ENCODE data around the gene RAB44.

The RAB44 gene

DNA sequence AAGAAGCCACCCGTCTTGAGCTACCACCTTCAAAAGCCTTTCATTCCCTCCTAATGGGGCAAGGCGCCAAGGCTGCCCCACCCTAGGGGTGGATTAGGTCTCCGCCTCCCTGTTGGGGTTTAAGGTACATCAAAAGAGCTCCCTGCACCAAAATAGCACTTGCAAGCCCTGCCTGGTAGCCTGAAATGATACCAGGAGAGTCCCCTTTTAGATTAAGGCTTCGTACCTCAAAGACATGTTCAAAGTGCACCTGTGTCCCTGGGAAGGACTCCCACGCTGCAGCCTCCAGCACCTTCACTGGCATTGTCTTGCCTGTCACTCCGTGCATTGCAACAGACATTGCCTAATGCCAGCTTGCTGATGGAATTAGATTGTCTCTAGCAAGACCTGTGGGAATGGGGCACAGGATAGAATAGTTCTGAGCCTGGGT is 34.8 kb upstream of the RAB44 start:
- Mint-ChIP-seq H3K27me3 (peaks cover 6% of the 10 kb centered on the region), H3K36me3 (no peaks in the 10 kb centered on the region), H3K4me1 (ENCODE audit: low read depth) (peaks cover 17% of the 10 kb centered on the region), H3K4me3 (no peak overlapping the region), H3K27ac (no peak overlapping the region), H3K9me3 (ENCODE audit: low read depth) (no peaks in the 10 kb centered on the region)

DNA sequence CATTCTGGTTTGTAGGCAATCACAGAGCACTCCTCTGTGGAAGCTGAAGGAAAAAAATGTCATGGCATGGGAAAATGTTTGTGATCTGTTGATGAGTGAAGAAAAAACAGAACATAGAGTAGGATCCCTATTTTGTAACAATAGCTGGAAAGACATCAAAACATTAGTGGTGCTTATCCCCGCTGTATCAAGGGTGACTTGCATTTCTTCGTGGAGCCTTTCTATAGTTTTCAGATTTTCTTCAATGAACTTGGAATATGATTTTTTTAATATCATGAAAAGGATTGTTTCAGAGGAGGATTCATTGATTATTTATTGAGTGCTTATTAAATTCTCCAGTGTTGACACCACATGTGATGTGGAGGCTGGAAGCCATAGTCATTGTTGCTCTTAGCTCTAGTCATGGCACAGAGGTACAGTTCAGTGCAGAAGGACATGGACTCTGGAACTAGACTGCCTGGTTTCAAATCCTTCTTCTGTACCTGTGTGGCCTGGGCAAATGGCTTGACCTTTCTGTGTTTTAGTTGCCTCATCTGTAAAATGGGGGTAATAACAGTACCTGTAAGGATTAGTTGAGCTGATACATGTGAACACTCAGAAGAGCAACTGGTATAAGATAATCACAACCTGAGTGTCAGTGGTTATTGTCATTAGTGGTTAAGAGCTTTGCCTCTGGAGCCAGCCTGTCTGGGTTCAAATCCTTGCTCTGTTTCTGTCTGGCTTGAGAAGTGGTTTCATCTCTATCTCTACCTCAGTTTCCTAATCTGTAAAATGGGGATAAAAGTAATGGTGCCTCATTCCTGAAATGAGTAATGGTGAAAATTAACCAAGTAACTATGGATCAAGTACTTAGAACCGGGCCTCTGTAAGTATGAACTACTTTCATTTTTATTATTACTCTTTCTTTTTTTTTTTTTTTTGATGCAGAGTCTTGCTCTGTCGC is 33.9 kb upstream of the RAB44 start:
- Mint-ChIP-seq H3K4me1 (ENCODE audit: low read depth) (peaks cover 17% of the 10 kb centered on the region), H3K4me3 (no peak overlapping the region), H3K27me3 (peaks cover 4% of the 10 kb centered on the region), H3K9me3 (ENCODE audit: low read depth) (no peaks in the 10 kb centered on the region), H3K36me3 (no peaks in the 10 kb centered on the region), H3K27ac (no peak overlapping the region)

DNA sequence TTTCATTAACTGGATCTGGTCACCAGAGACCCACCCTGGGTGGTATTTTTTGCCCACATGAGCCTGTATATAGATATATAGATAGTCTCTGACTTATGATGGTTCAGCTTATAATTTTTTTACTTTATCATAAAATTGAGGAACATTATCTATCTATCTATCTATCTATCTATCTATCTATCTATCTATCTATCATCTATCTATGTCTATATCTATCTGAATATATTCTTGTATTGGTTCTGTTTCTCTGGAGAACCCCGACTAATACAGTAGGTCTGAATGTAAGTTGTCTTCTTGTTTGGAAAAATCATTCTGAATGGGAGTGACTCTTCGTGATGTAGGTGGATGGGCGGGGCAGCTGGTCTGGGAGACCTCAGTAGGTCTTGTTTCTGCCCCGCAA is 32.4 kb upstream of the RAB44 start:
- H3K27ac Mint-ChIP-seq: peak overlapping the region; percentile 13
- H3K9me3 Mint-ChIP-seq (ENCODE audit: low read depth): no peaks in the 10 kb centered on the region
- no peaks in the 10 kb centered on the region for H3K36me3 Mint-ChIP-seq
- peaks cover 17% of the 10 kb centered on the region for H3K4me1 Mint-ChIP-seq (ENCODE audit: low read depth)
- no peak overlapping the region for H3K4me3 Mint-ChIP-seq
- no peaks in the 10 kb centered on the region for H3K27me3 Mint-ChIP-seq

DNA sequence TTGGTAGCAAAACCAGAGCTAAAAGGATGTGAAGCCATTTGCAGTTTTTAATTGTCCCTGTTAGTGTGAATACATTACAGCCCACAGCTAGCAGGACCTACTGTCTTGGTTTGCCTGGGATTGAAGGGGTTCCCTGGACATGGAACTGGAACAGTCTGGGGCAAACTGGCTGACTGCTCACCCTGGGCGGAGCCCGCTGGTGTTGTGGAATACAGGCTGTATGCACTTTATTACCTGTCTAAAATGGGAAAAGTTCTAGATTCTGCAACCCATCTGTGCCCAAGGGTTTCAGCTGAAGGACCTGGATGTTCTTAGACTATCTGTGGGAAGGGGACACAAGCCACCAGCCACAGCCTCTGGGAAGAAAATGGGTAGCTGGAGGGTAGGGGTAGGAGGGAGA is 31.3 kb upstream of the RAB44 start:
- Mint-ChIP-seq H3K36me3 (no peaks in the 10 kb centered on the region), H3K4me3 (no peak overlapping the region), H3K27me3 (no peaks in the 10 kb centered on the region), H3K9me3 (ENCODE audit: low read depth) (no peaks in the 10 kb centered on the region), H3K27ac (no peak overlapping the region), H3K4me1 (ENCODE audit: low read depth) (peaks cover 17% of the 10 kb centered on the region)

DNA sequence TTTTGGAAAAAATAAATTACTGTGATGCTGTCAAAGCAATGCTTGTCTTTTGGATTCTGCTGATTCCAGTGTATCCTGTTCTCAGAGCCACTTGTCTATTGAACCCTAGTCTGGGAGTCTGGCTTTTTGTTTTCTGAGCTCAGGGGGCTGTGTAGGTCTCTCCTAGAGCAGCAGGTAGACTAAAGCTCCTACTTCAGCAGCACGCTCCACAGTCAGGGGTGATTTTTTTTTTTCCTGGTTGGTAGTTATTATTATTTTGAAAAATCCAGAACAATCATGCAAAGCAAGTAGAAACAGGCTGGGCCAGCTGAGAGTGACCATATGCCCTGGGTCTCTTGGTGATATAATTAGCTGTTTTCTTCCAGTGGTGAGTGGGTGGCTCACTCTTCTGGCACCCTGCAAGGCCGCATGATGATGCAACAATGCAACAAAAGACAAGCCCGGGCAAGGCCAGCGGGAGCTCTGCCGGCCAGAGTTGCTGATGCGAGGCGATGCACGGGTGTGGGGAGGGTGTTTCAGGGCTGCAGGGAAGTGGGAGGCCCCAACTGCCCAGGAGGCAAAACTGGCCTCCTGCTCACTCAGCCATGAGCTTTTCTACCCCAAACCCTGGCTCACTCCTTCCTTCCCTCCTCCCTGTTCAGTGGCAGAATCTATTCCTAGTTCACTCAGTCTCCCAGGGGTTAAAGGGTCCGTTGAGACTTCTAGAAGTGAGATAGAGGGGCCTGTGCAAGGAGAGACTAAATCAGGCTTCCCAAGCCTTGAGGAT is 30.6 kb upstream of the RAB44 start:
- Mint-ChIP-seq H3K36me3 (no peaks in the 10 kb centered on the region), H3K4me3 (no peak overlapping the region), H3K27me3 (no peaks in the 10 kb centered on the region), H3K4me1 (ENCODE audit: low read depth) (peaks cover 16% of the 10 kb centered on the region), H3K9me3 (ENCODE audit: low read depth) (no peaks in the 10 kb centered on the region), H3K27ac (no peak overlapping the region)

DNA sequence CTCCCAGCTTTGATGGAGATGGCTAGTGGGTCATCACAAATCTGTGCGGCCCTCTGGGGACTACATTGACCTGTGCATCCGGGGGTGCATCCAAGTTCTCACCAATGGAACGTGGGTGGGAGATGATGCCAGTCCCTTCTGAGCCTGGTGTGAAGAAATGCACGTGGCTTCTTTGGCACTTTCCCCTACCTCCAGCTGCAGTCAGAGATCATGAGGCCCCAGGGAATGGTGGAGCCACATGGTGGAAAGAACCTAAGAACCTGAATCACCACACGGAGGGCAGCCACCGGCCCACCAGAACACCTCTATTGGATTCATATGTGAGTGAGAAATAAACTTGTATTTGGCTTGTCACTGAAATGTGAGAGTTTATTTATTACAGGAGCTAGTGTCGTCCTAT is 29.0 kb upstream of the RAB44 start:
- peaks cover under 1% of the 10 kb centered on the region for H3K4me1 Mint-ChIP-seq (ENCODE audit: low read depth)

DNA sequence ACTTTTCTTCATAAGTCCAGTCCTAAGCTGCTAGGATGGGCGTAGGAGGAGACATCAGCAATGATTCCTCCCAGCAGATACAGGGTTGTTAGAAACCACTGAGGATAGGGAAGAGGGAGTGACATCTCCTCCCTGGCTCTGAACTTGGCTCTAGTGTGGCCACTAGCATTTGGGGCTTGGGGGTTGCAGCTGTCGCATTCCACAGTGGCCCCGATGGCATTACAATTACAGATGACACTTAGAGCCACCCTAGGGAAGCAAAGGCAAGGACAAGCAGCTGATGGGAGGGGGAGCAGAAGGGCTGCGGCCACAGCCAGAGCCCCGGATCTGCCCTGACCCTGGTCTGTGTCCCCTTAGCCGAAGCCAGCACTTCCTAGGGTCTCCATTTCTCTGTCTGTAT is 28.6 kb upstream of the RAB44 start:
- H3K36me3 Mint-ChIP-seq: no peaks in the 10 kb centered on the region
- no peak overlapping the region for H3K4me3 Mint-ChIP-seq
- no peak overlapping the region for H3K27ac Mint-ChIP-seq
- no peaks in the 10 kb centered on the region for H3K27me3 Mint-ChIP-seq
- H3K9me3 Mint-ChIP-seq (ENCODE audit: low read depth): no peaks in the 10 kb centered on the region
- no peaks in the 10 kb centered on the region for H3K4me1 Mint-ChIP-seq (ENCODE audit: low read depth)

More for the DNA sequence above, 29.0 kb upstream of the RAB44 start:
- Mint-ChIP-seq H3K27me3 (no peaks in the 10 kb centered on the region), H3K27ac (no peak overlapping the region), H3K4me3 (no peak overlapping the region), H3K36me3 (no peaks in the 10 kb centered on the region), H3K9me3 (ENCODE audit: low read depth) (no peaks in the 10 kb centered on the region)

DNA sequence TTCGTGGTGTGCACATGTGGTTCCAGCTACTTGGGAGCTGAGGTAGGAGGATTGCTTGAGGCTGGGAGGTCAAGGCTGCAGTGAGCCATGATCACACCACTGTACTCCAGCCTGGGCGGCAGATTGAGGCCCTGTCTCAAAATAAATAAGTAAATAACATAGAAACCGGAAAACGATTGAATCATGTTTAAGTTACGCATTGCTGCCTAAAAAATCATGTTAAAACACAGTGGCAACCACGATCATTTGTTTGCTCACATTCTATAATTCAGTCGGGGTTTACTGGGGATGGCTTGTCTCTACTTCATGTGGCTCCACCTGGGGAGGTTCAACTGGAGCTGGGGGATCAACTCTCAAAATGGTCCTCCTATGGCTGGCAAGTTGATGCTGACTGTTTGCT is 27.4 kb upstream of the RAB44 start:
- no peak overlapping the region for H3K4me3 Mint-ChIP-seq
- H3K36me3 Mint-ChIP-seq: no peaks in the 10 kb centered on the region
- no peaks in the 10 kb centered on the region for H3K27me3 Mint-ChIP-seq
- H3K27ac Mint-ChIP-seq: no peak overlapping the region
- H3K4me1 Mint-ChIP-seq (ENCODE audit: low read depth): peaks cover 1% of the 10 kb centered on the region
- no peaks in the 10 kb centered on the region for H3K9me3 Mint-ChIP-seq (ENCODE audit: low read depth)

DNA sequence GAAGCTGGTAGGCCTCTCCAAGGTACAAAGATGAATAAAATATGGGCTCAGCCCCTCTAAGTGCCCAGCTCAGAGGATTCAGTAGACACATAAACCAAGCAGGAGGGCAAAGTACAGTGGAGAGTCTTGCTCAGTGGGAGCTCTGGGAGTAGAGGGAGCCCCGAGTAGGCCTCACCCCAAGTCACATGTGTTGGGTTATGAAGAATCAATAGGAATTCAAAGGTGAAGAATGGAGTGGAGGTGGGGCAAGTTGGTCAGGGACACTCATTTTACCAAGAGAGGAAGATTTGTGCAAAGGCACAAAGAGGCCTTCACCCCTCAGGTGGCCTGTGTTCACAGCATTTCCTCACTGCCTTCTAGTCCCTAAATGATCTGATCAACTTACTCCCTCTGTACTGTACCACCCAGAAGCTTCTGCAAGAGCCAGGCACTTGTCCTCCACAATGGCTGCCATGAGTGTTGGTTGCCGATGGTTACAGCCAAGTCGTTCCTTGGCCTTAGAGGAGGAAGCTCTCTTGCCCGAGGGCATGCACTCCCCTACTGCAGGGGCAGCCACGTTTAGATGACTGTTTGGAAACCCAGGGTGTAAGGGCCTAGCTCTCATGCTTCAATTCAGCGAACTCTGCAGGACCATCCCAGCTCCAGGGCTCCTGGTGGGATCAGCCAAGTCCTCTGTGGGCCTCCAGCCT is 25.8 kb upstream of the RAB44 start:
- Mint-ChIP-seq H3K4me1 (ENCODE audit: low read depth) (peaks cover 6% of the 10 kb centered on the region), H3K27ac (no peak overlapping the region)

DNA sequence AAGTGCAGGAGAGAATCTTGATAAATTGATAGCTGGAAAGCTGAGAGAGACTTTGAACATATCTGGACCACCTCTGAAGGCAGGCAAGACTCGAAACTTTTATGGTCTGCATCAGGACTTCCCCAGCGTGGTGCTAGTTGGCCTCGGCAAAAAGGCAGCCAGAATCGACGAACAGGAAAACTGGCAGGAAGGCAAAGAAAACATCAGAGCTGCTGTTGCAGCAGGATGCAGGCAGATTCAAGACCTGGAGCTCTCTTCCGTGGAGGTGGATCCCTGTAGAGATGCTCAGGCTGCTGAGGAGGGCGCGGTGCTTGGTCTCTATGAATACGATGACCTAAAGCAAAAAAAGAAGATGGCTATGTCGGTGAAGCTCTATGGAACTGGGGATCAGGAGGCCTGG is 23.7 kb upstream of the RAB44 start:
- Mint-ChIP-seq H3K27me3 (no peaks in the 10 kb centered on the region), H3K27ac (no peak overlapping the region), H3K4me3 (no peak overlapping the region), H3K9me3 (ENCODE audit: low read depth) (no peaks in the 10 kb centered on the region), H3K4me1 (ENCODE audit: low read depth) (peaks cover 19% of the 10 kb centered on the region), H3K36me3 (no peaks in the 10 kb centered on the region)

More for the DNA sequence above, 25.8 kb upstream of the RAB44 start:
- Mint-ChIP-seq H3K36me3 (no peaks in the 10 kb centered on the region), H3K27me3 (no peaks in the 10 kb centered on the region), H3K9me3 (ENCODE audit: low read depth) (no peaks in the 10 kb centered on the region), H3K4me3 (no peak overlapping the region)

DNA sequence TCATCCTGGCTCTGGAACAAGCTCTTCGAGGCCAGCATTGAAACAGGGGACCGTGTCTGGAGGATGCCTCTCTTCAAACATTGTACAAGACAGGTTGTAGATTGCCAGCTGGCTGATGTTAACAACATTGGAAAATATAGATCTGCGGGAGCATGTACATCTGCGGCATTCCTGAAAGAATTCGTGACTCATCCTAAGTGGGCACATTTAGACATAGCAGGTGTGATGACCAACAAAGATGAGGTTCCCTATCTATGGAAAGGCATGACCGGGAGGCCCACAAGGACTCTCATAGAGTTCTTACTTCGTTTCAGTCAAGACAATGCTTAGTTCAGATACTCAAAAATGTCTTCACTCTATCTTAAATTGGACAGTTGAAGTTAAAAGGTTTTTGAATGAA is 22.7 kb upstream of the RAB44 start:
- no peak overlapping the region for H3K27ac Mint-ChIP-seq
- peaks cover 19% of the 10 kb centered on the region for H3K4me1 Mint-ChIP-seq (ENCODE audit: low read depth)
- H3K27me3 Mint-ChIP-seq: no peaks in the 10 kb centered on the region
- no peaks in the 10 kb centered on the region for H3K36me3 Mint-ChIP-seq
- H3K9me3 Mint-ChIP-seq (ENCODE audit: low read depth): no peaks in the 10 kb centered on the region
- H3K4me3 Mint-ChIP-seq: no peak overlapping the region

DNA sequence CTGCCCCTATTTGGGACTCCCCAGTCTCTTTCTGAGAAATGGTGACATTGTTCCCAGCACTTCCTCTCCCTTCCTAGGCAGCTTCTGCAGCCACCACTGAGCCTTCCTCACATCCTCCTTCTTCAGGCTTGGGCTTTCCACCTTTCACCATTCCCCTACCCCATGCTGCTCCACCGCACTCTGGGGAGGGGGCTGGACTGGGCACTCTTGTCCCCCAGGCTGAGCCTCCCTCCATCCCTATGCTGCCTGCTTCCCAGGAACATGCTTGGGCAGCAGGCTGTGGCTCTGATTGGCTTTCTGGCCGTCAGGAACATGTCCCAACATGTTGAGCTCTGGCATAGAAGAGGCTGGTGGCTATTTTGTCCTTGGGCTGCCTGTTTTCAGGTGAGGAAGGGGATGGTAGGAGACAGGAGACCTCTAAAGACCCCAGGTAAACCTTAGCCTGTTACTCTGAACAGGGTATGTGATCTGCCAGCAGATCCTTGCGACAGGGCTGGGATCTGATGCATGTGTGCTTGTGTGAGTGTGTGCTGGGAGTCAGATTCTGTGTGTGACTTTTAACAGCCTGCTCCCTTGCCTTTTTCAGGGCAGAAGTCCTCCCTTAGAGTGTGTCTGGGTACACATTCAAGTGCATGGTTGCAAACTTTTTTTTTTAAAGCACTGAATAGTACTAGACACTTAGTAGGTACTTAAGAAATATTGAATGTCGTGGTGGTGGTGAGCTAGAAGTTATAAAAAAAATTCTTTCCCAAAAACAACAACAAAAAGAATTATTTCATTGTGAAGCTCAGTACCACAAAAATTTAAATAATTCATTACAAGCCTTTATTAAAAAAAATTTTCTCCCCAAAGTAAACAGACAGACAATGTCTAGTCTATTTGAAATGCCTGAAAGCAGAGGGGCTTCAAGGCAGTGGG is 21.2 kb upstream of the RAB44 start:
- H3K27me3 Mint-ChIP-seq: no peaks in the 10 kb centered on the region
- no peak overlapping the region for H3K27ac Mint-ChIP-seq

DNA sequence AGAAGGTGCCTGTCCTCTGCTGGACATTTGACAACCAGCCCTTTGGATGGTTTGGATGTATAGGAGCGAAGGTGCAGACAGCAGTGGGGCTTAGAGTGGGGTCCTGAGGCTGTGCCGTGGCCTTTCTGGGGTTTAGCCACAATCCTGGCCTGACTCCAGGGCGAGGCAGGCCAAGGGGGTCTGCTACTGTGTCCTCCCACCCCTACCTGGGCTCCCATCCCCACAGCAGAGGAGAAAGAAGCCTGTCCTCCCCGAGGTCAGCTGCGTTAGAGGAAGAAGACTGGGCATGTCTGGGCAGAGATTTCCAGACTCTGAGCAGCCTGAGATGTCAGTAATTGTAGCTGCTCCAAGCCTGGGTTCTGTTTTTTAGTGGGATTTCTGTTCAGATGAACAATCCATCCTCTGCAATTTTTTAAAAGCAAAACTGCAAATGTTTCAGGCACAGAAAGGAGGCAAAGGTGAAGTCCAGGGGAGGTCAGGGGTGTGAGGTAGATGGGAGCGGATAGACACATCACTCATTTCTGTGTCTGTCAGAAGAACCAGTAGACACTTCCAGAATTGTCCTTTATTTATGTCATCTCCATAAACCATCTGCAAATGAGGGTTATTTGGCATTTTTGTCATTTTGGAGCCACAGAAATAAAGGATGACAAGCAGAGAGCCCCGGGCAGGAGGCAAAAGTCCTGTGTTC is 20.4 kb upstream of the RAB44 start:
- peak overlapping the region; percentile 76 for H3K4me3 Mint-ChIP-seq
- H3K27me3 Mint-ChIP-seq: no peaks in the 10 kb centered on the region
- H3K36me3 Mint-ChIP-seq: no peaks in the 10 kb centered on the region
- no peaks in the 10 kb centered on the region for H3K9me3 Mint-ChIP-seq (ENCODE audit: low read depth)
- H3K4me1 Mint-ChIP-seq (ENCODE audit: low read depth): peaks cover 33% of the 10 kb centered on the region
- H3K27ac Mint-ChIP-seq: no peak overlapping the region

More for the DNA sequence above, 21.2 kb upstream of the RAB44 start:
- Mint-ChIP-seq H3K4me1 (ENCODE audit: low read depth) (peaks cover 29% of the 10 kb centered on the region), H3K4me3 (no peak overlapping the region), H3K9me3 (ENCODE audit: low read depth) (no peaks in the 10 kb centered on the region), H3K36me3 (no peaks in the 10 kb centered on the region)
